Endothelial cell of umbilical vein (primary cell): ENCODE data around the gene CLNK. TPM values are rescaled to one million over a fixed set of nuclear protein-coding genes. Genes with fewer than 3 reads are reported as not detected.

Experiments
- BruUV-seq: library from RNA; stranded (reverse); fragments of 400-500 nt; replicated peaks from 2 replicates; lab custom pipeline; 2021; lab: Mats Ljungman, UMichigan
- CTCF ChIA-PET: fragments of 300-600, 350-600 bp; sonication (Branson Sonifier 250); formaldehyde crosslinking; loops from one replicate; lab custom pipeline; 2021; ENCODE audit warnings: antibody characterized with exemption, inconsistent platforms; lab: Charles Lee
- POLR2A ChIA-PET: fragments of 300-600, 350-600 bp; sonication (Branson Sonifier 250); formaldehyde crosslinking; loops from one replicate; lab custom pipeline; 2021; ENCODE audit warnings: antibody characterized with exemption, inconsistent platforms; lab: Charles Lee
- DNase-seq: peaks from one replicate; pipeline ENCODE4 v3.0.0-alpha.2; 2011; ENCODE audit warnings: low read depth, low spot score
- FAIRE-seq: peaks from 2 replicates; lab custom pipeline; 2011; peaks lifted over from hg19 to GRCh38; lab: Jason Lieb, UNC
- H2AFZ ChIP-seq: 2 replicates; pipeline ENCODE4 v1.6.0; 2012; ENCODE audit warnings: low read depth, low read length, control low read depth, inconsistent platforms
- H3K27ac ChIP-seq: 2 replicates; pipeline ENCODE4 v1.5.1; 2011; ENCODE audit warnings: low read depth, mild to moderate bottlenecking, control low read depth, low read length, moderate library complexity; ENCODE audit not compliant: insufficient read depth
- H3K27me3 ChIP-seq, 2 experiments: 2 replicates each; pipeline versions ENCODE4 v1.6.0 to v1.6.1; 2011; ENCODE audit warnings: low read length in 2 of 2, mixed read lengths in 1 of 2; ENCODE audit not compliant: control insufficient read depth in 2 of 2, insufficient read depth in 2 of 2
- H3K36me3 ChIP-seq, 2 experiments: 2 replicates in 1 of 2; 3 replicates in 1 of 2; pipeline ENCODE4 v1.5.1; 2011; ENCODE audit warnings: low read length in 2 of 2, mild to moderate bottlenecking in 1 of 2, moderate library complexity in 1 of 2; ENCODE audit not compliant: control insufficient read depth in 2 of 2, insufficient read depth in 2 of 2; ENCODE audit errors: extremely low read depth in 1 of 2
- H3K4me1 ChIP-seq: 3 replicates; pipeline ENCODE4 v1.5.1; 2011; ENCODE audit warnings: mild to moderate bottlenecking, low read length; ENCODE audit not compliant: control insufficient read depth, insufficient read depth; ENCODE audit errors: extremely low read depth
- H3K4me2 ChIP-seq: 2 replicates; pipeline ENCODE4 v1.6.1; 2011; ENCODE audit warnings: low read length, control low read depth, mixed read lengths; ENCODE audit not compliant: insufficient read depth
- H3K4me3 ChIP-seq, 3 experiments: fragments of 200-600 bp in 1 of 3; sonication (generic), shearing (Covaris generic) in 1 of 3; replicated peaks in 1 of 3; 2 replicates each; pipeline ENCODE4 v1.5.1; 2011 to 2016; ENCODE audit warnings: control low read depth in 3 of 3, low read length in 3 of 3, mild to moderate bottlenecking in 2 of 3, inconsistent platforms in 1 of 3, low read depth in 1 of 3, moderate library complexity in 1 of 3; ENCODE audit not compliant: insufficient read depth in 1 of 3
- H3K79me2 ChIP-seq: 2 replicates; pipeline ENCODE4 v1.6.0; 2012; ENCODE audit warnings: low read length, inconsistent platforms; ENCODE audit not compliant: control insufficient read depth, insufficient read depth
- H3K9ac ChIP-seq: replicated peaks from 2 replicates; pipeline ENCODE3; 2011; ENCODE audit warnings: low read length, control low read depth; ENCODE audit not compliant: insufficient read depth; ENCODE audit errors: extremely low read depth
- H3K9me1 ChIP-seq: replicated peaks from 3 replicates; pipeline ENCODE4 v1.6.0; 2011; ENCODE audit warnings: mild to moderate bottlenecking, low read length; ENCODE audit not compliant: control insufficient read depth, insufficient read depth; ENCODE audit errors: extremely low read depth
- H3K9me3 ChIP-seq: replicated peaks from 2 replicates; pipeline ENCODE4 v1.5.1; 2012; ENCODE audit warnings: low read length, inconsistent platforms; ENCODE audit not compliant: control insufficient read depth, insufficient read depth
- H4K20me1 ChIP-seq: replicated peaks from 2 replicates; pipeline ENCODE3; 2011; ENCODE audit warnings: mild to moderate bottlenecking, low read length; ENCODE audit not compliant: control insufficient read depth, insufficient read depth; ENCODE audit errors: extremely low read depth
- CTCF ChIP-seq, 2 donors: IDR thresholded peaks; 1 replicate in 1 of 2; 2 replicates in 1 of 2; pipeline ENCODE4 v1.5.1; 2011; ENCODE audit warnings: low read length in 2 of 2, mild to moderate bottlenecking in 2 of 2, moderate library complexity in 2 of 2, control low read depth in 1 of 2, inconsistent platforms in 1 of 2, low read depth in 1 of 2; ENCODE audit not compliant: insufficient read depth in 1 of 2; ENCODE audit errors: extremely low read depth in 1 of 2
- EZH2 ChIP-seq: IDR thresholded peaks from 2 replicates; pipeline ENCODE4 v1.6.1; 2012; ENCODE audit warnings: borderline replicate concordance, low read depth, mild to moderate bottlenecking, moderate library complexity, low read length, inconsistent platforms; ENCODE audit not compliant: severe bottlenecking
- FOS ChIP-seq: IDR thresholded peaks from 2 replicates; pipeline ENCODE4 v1.6.1; 2011; ENCODE audit warnings: mild to moderate bottlenecking, low read length, moderate library complexity, borderline replicate concordance; ENCODE audit not compliant: insufficient read depth
- GATA2 ChIP-seq: IDR thresholded peaks from 2 replicates; pipeline ENCODE4 v1.7.0; 2011; ENCODE audit warnings: low read depth, mild to moderate bottlenecking, moderate library complexity, mixed read lengths, low read length; ENCODE audit not compliant: insufficient read length, insufficient read depth
- JUN ChIP-seq: IDR thresholded peaks from 2 replicates; pipeline ENCODE4 v1.6.1; 2011; ENCODE audit warnings: borderline replicate concordance, low read depth; ENCODE audit not compliant: insufficient read length, insufficient read depth
- MAX ChIP-seq: IDR thresholded peaks from 2 replicates; pipeline ENCODE4 v1.6.1; 2011; ENCODE audit not compliant: insufficient read depth, insufficient read length
- MYC ChIP-seq: IDR thresholded peaks from one replicate; pipeline ENCODE4 v1.6.1; 2011; ENCODE audit warnings: mild to moderate bottlenecking, low read depth, low read length
- POLR2A ChIP-seq: IDR thresholded peaks from 2 replicates; pipeline ENCODE4 v1.6.1; 2012; ENCODE audit warnings: low read depth, mild to moderate bottlenecking, control low read depth, low read length
- POLR2AphosphoS5 ChIP-seq: IDR thresholded peaks from 2 replicates; pipeline ENCODE4 v1.6.1; 2012; ENCODE audit warnings: low read depth, mild to moderate bottlenecking, control low read depth, low read length, moderate library complexity; ENCODE audit not compliant: insufficient read depth
- dilution Hi-C: fragments of 300-500 bp; cut with MboI; formaldehyde crosslinking; loops from one replicate; pipeline ENCODE4 v1.15.0; 2019; ENCODE audit warnings: low sequenced_read_pairs; ENCODE audit not compliant: extremely low pct_ligation_motif_present
- intact Hi-C: fragments of 100-400 bp; cut with micrococcal nuclease; formaldehyde crosslinking; loops from one replicate; pipeline ENCODE4 v1.10.0; 2022
- polyA plus RNA-seq, 4 experiments: library from polyadenylated mRNA; depleted of rRNA in 3 of 4; stranded (reverse) in 3 of 4; unstranded in 1 of 4; fragments of >200 nt; gene quantifications; 2 replicates each; pipeline versions ENCODE4 v1.2.1 to v1.2.3, GENCODE V29; 2011 to 2012; ENCODE audit warnings: missing spikeins in 1 of 4
- total RNA-seq: library from RNA; stranded (reverse); gene quantifications from 2 replicates; pipeline ENCODE4 v1.2.3, GENCODE V29; 2021

Gene CLNK
- total and polyA plus RNA-seq, 2 donors (not counting 3 experiments of a cell fraction or from before 2014, with no cell fraction given), result not detected

GRCh38 chr4:10466161-10466560 lies 218.4 kb downstream of the CLNK start:
- Histone ChIP-seq H2AFZ (no peak overlapping the region), H3K9ac (no peak overlapping the region), H3K27me3 (peaks cover 21 to 23% of the 10 kb centered on the region in 2 experiments), H3K9me1 (no peaks in the 10 kb centered on the region), H3K79me2 (no peaks in the 10 kb centered on the region), H3K9me3 (no peaks in the 10 kb centered on the region), H3K27ac (no peak overlapping the region), H3K4me1 (peaks cover 2% of the 10 kb centered on the region), H3K36me3 (no peaks in the 10 kb centered on the region), H4K20me1 (no peaks in the 10 kb centered on the region), H3K4me2 (no peak overlapping the region), H3K4me3 (no peak overlapping the region)
- CTCF ChIA-PET, result no interaction called here
- DNase-seq (no peak), FAIRE-seq (no peak)
- POLR2A ChIA-PET, result no interaction called here
- intact Hi-C loops, result loop anchor here (10.0 kb wide), 1 partner anchor 189 kb away; no protein-coding TSS in a partner anchor
- BruUV-seq, result no TSS peak
- dilution Hi-C loops, result no loop called here
- TF ChIP-seq MYC, result no peak
- no peak for TF ChIP-seq JUN
- TF ChIP-seq POLR2AphosphoS5, result no peak
- no peak for TF ChIP-seq MAX
- TF ChIP-seq POLR2A, result no peak
- TF ChIP-seq CTCF (IDR thresholded peaks at IDR 0.05; ENCODE audit: extremely low read depth in 1 of 2, insufficient read depth in 1 of 2, low read depth in 1 of 2, low read length in 2 of 2), result no peak
- TF ChIP-seq FOS, result no peak
- no peak for TF ChIP-seq GATA2
- TF ChIP-seq EZH2, result no peak
